SK-N-SH treated with all-trans-retinoic acid at 6 μM for 48 hours (cell line): Measurements from ENCODE around the gene AP5Z1.

ENCODE experiments used
- ATAC-seq: fragments of 200-7000 bp; cut with Tn5 transposase; 3 replicates; pipeline ENCODE4 v1.9.1; 2020; ENCODE audit warnings: mild to moderate bottlenecking, moderate library complexity
- ARNTL ChIP-seq: fragments of 450-650 bp; formaldehyde crosslinking; IDR thresholded peaks from 2 replicates; pipeline ENCODE4 v1.5.0; 2020; ENCODE audit warnings: low read depth, mild to moderate bottlenecking, moderate library complexity, borderline replicate concordance
- ESRRG ChIP-seq: fragments of 250-450 bp; sonication (Bioruptor Pico); IDR thresholded peaks from 2 replicates; pipeline ENCODE4 v1.6.1; 2021; ENCODE audit warnings: mild to moderate bottlenecking
- PPARA ChIP-seq: fragments of 250-450 bp; sonication (Bioruptor Pico); IDR thresholded peaks from 2 replicates; pipeline ENCODE4 v1.5.0; 2020; ENCODE audit warnings: mild to moderate bottlenecking, borderline replicate concordance
- RARB ChIP-seq: fragments of 250-450 bp; sonication (Bioruptor Pico); IDR thresholded peaks from 2 replicates; pipeline ENCODE4 v1.8.0; 2021; ENCODE audit warnings: mild to moderate bottlenecking, moderate library complexity
- SNAI2 ChIP-seq: fragments of 250-450 bp; sonication (Bioruptor Pico); IDR thresholded peaks from 2 replicates; pipeline ENCODE4 v1.5.0; 2020; ENCODE audit warnings: mild to moderate bottlenecking, moderate library complexity
- TCF4 ChIP-seq: fragments of 250-450 bp; sonication (Bioruptor Pico); IDR thresholded peaks from 2 replicates; pipeline ENCODE4 v1.8.0; 2021; ENCODE audit warnings: mild to moderate bottlenecking, moderate library complexity, borderline replicate concordance
- TOX ChIP-seq: fragments of 250-450 bp; sonication (Bioruptor Pico); IDR thresholded peaks from 2 replicates; pipeline ENCODE4 v1.8.0; 2021; ENCODE audit warnings: mild to moderate bottlenecking, moderate library complexity, borderline replicate concordance
- ZC3H10 ChIP-seq: fragments of 250-450 bp; sonication (Bioruptor Pico); IDR thresholded peaks from 2 replicates; pipeline ENCODE4 v1.5.1; 2021; ENCODE audit warnings: mild to moderate bottlenecking, moderate library complexity
- ZFP3 ChIP-seq: fragments of 250-450 bp; sonication (Bioruptor Pico); IDR thresholded peaks from 2 replicates; pipeline ENCODE4 v1.5.0; 2020; ENCODE audit warnings: mild to moderate bottlenecking, moderate library complexity
- ZNF565 ChIP-seq: fragments of 450-650 bp; formaldehyde crosslinking; conservative IDR thresholded peaks from 2 replicates; pipeline ENCODE4 v1.5.0; 2020; ENCODE audit warnings: low read depth, mild to moderate bottlenecking, moderate library complexity
- ZNF70 ChIP-seq: fragments of 450-650 bp; formaldehyde crosslinking; IDR thresholded peaks from 2 replicates; pipeline ENCODE4 v1.5.0; 2020; ENCODE audit warnings: mild to moderate bottlenecking, moderate library complexity
- ZNF8 ChIP-seq: fragments of 450-650 bp; formaldehyde crosslinking; IDR thresholded peaks from 2 replicates; pipeline ENCODE4 v1.5.0; 2020; ENCODE audit warnings: mild to moderate bottlenecking, moderate library complexity
- TF ChIP-seq, protein P1 (sequence below): fragments of 250-450 bp; sonication (Bioruptor Pico); IDR thresholded peaks from 2 replicates; pipeline ENCODE4 v1.5.0; 2020; ENCODE audit warnings: mild to moderate bottlenecking, moderate library complexity
- TF ChIP-seq, protein P2 (sequence below): fragments of 250-450 bp; sonication (Bioruptor Pico); IDR thresholded peaks from 2 replicates; pipeline ENCODE4 v1.8.0; 2020; ENCODE audit warnings: mild to moderate bottlenecking, moderate library complexity, borderline replicate concordance
- TF ChIP-seq, protein P3 (sequence below): fragments of 250-450 bp; sonication (Bioruptor Pico); IDR thresholded peaks from 2 replicates; pipeline ENCODE4 v1.8.0; 2021; ENCODE audit warnings: low read depth, mild to moderate bottlenecking, moderate library complexity, borderline replicate concordance
- TF ChIP-seq, protein P4 (sequence below): fragments of 250-450 bp; sonication (Bioruptor Pico); IDR thresholded peaks from 2 replicates; pipeline ENCODE4 v1.5.1; 2020; ENCODE audit warnings: low read depth, mild to moderate bottlenecking, moderate library complexity

Gene AP5Z1

DNA sequence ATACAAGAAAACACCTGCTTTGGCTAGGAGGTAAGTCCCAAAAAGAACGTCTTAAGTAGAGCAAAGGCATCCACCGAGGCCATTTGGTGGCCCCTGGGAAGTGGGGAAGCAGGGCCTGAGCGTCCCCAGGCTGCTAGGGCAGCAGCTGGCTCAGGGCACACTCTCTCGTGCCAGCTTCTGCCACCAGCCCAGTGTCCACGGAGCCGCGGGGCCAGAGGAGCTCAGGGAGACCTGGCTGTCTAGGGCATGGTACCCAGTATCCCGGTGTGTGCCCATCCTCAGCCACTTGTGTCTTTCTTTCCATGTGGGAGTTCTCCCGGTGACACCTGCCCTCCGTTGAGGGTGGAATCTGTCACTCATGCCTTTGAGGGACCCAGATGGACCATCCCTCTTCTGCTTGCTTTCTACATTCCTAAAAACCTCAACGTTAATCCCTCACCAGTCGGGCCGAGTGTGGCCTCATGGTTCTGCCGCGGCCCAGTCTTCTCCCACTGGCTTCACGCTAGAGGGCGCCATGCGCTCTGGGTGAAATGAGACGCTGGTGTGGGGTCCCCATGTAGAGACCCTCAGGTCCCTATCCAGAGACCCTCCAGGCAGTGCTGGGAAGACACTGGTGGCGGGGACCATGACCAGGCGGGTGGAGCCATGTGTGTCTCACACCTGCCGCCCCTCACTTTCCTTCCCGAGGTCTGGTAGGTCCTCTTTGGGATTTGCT, 9.5 kb upstream of the AP5Z1 start:
- TF ChIP-seq PPARA (no peak), ZNF70 (CRISPR knock-in tag) (no peak), ZNF8 (CRISPR knock-in tag) (no peak), RARB (CRISPR knock-in tag) (no peak), ARNTL (CRISPR knock-in tag) (no peak), TOX (no peak), TCF4 (CRISPR knock-in tag) (no peak), SNAI2 (CRISPR knock-in tag) (no peak), ZNF565 (CRISPR knock-in tag) (no peak), ZFP3 (no peak)
- TF ChIP-seq, protein P1, sequence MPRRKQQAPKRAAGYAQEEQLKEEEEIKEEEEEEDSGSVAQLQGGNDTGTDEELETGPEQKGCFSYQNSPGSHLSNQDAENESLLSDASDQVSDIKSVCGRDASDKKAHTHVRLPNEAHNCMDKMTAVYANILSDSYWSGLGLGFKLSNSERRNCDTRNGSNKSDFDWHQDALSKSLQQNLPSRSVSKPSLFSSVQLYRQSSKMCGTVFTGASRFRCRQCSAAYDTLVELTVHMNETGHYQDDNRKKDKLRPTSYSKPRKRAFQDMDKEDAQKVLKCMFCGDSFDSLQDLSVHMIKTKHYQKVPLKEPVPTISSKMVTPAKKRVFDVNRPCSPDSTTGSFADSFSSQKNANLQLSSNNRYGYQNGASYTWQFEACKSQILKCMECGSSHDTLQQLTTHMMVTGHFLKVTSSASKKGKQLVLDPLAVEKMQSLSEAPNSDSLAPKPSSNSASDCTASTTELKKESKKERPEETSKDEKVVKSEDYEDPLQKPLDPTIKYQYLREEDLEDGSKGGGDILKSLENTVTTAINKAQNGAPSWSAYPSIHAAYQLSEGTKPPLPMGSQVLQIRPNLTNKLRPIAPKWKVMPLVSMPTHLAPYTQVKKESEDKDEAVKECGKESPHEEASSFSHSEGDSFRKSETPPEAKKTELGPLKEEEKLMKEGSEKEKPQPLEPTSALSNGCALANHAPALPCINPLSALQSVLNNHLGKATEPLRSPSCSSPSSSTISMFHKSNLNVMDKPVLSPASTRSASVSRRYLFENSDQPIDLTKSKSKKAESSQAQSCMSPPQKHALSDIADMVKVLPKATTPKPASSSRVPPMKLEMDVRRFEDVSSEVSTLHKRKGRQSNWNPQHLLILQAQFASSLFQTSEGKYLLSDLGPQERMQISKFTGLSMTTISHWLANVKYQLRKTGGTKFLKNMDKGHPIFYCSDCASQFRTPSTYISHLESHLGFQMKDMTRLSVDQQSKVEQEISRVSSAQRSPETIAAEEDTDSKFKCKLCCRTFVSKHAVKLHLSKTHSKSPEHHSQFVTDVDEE (CRISPR knock-in tag): no peak
- TF ChIP-seq, protein P2, sequence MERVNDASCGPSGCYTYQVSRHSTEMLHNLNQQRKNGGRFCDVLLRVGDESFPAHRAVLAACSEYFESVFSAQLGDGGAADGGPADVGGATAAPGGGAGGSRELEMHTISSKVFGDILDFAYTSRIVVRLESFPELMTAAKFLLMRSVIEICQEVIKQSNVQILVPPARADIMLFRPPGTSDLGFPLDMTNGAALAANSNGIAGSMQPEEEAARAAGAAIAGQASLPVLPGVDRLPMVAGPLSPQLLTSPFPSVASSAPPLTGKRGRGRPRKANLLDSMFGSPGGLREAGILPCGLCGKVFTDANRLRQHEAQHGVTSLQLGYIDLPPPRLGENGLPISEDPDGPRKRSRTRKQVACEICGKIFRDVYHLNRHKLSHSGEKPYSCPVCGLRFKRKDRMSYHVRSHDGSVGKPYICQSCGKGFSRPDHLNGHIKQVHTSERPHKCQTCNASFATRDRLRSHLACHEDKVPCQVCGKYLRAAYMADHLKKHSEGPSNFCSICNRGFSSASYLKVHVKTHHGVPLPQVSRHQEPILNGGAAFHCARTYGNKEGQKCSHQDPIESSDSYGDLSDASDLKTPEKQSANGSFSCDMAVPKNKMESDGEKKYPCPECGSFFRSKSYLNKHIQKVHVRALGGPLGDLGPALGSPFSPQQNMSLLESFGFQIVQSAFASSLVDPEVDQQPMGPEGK: no peak
- TF ChIP-seq, protein P3, sequence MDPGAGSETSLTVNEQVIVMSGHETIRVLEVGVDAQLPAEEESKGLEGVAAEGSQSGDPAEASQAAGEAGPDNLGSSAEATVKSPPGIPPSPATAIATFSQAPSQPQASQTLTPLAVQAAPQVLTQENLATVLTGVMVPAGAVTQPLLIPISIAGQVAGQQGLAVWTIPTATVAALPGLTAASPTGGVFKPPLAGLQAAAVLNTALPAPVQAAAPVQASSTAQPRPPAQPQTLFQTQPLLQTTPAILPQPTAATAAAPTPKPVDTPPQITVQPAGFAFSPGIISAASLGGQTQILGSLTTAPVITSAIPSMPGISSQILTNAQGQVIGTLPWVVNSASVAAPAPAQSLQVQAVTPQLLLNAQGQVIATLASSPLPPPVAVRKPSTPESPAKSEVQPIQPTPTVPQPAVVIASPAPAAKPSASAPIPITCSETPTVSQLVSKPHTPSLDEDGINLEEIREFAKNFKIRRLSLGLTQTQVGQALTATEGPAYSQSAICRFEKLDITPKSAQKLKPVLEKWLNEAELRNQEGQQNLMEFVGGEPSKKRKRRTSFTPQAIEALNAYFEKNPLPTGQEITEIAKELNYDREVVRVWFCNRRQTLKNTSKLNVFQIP (CRISPR knock-in tag): no peak
- no peak for ATAC-seq

DNA sequence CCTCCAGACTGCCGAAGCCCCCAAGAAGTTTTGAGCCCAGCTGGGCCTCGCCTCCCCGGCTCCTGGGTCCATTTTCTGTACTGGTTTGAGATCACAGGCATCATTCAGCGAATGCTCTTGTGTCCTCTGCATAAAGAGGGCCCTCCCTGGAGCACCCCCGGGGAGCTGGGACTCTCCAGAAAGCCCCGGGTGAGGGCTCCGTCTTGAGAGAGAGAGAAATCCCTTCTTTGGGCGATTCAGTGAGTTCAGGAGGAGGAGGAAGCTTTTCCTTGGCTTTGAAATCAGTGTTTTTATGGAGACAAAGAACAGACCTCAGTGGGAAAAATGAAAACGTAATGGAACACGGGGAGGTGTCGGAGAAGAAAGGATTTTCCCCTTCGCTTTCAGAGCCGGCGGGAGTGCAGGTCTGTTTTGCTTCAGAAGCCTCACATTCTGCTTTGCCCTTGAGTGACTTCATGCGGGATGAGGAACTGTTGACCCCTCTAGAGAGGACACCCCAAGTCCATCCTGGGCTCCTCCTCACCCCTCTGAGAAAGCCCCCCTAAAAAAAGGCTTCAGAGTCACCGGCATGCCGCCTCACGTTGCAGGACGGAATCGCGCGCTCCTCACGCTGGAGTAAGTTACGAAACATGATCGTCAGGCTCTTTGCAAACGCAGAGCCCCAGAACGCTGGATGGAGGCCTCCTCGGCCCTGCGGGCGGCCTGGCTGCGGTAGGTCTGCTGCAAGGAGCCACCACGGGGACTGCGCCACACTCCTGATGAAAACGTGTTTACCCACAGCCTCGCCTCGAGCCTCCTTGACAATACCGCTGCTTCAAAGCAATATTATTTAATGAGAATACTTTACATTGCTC, 8.5 kb upstream of the AP5Z1 start:
- TF ChIP-seq, protein P2: no peak
- TF ChIP-seq TOX (no peak), ZNF70 (CRISPR knock-in tag) (no peak), PPARA (no peak), ZFP3 (no peak), ESRRG (CRISPR knock-in tag) (no peak), SNAI2 (CRISPR knock-in tag) (no peak), ZC3H10 (CRISPR knock-in tag) (no peak)
- TF ChIP-seq, protein P4, sequence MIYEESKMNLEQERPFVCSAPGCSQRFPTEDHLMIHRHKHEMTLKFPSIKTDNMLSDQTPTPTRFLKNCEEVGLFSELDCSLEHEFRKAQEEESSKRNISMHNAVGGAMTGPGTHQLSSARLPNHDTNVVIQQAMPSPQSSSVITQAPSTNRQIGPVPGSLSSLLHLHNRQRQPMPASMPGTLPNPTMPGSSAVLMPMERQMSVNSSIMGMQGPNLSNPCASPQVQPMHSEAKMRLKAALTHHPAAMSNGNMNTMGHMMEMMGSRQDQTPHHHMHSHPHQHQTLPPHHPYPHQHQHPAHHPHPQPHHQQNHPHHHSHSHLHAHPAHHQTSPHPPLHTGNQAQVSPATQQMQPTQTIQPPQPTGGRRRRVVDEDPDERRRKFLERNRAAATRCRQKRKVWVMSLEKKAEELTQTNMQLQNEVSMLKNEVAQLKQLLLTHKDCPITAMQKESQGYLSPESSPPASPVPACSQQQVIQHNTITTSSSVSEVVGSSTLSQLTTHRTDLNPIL (CRISPR knock-in tag): no peak
- TF ChIP-seq, protein P1 (CRISPR knock-in tag): no peak
- ATAC-seq: no peak
